ACC112 (cell line): Measurements from ENCODE around the gene NBPF11.
"Not testable (repeated sequence)": the region's sequence is repeated elsewhere in the genome, so short reads cannot be mapped to it uniquely, and the experiment has no call there.

ENCODE experiments used
- H2AFZ ChIP-seq: fragments of 200-600 bp; sonication (generic); one replicate; pipeline ENCODE4 v1.6.0; 2017; ENCODE audit warnings: antibody characterized with exemption, low read length; ENCODE audit not compliant: unreplicated experiment
- H3K27ac ChIP-seq: fragments of 200-600 bp; sonication (generic); 2 replicates; pipeline ENCODE4 v1.5.1; 2014; ENCODE audit warnings: low read depth, mild to moderate bottlenecking, antibody characterized with exemption, low read length, moderate library complexity
- H3K27me3 ChIP-seq: fragments of 200-600 bp; sonication (generic); 2 replicates; pipeline ENCODE4 v1.6.1; 2014; ENCODE audit warnings: mild to moderate bottlenecking, antibody characterized with exemption, low read length, moderate library complexity, mixed read lengths; ENCODE audit not compliant: insufficient read depth
- H3K36me3 ChIP-seq: fragments of 200-600 bp; sonication (generic); 2 replicates; pipeline ENCODE4 v1.6.1; 2016; ENCODE audit warnings: mild to moderate bottlenecking, antibody characterized with exemption, low read length, moderate library complexity, mixed read lengths; ENCODE audit not compliant: insufficient read depth
- H3K4me1 ChIP-seq: fragments of 200-600 bp; sonication (generic); one replicate; pipeline ENCODE4 v1.6.1; 2016; ENCODE audit warnings: low read length, mixed read lengths; ENCODE audit not compliant: insufficient read depth, unreplicated experiment, control insufficient read depth
- H3K4me3 ChIP-seq: fragments of 200-600 bp; sonication (generic); 2 replicates; pipeline ENCODE4 v1.5.1; 2014; ENCODE audit warnings: mild to moderate bottlenecking, low read depth, low read length
- H3K79me2 ChIP-seq: fragments of 200-600 bp; sonication (generic); one replicate; pipeline ENCODE4 v1.6.0; 2016; ENCODE audit warnings: low read length; ENCODE audit not compliant: control insufficient read depth, unreplicated experiment, insufficient read depth

Gene NBPF11

GRCh38 chr1:148149050-148149815 is 2.8 kb downstream of the NBPF11 start:
- H3K27me3 ChIP-seq, H3K27ac ChIP-seq, H3K4me1 ChIP-seq, H2AFZ ChIP-seq, H3K79me2 ChIP-seq, H3K36me3 ChIP-seq, H3K4me3 ChIP-seq: not testable (repeated sequence)

- H3K4me3 ChIP-seq = not testable (repeated sequence)
Observed at GRCh38 chr1:148147052-148147838, 4.8 kb downstream of the NBPF11 start.

GRCh38 chr1:148146191-148146997 is 5.7 kb downstream of the NBPF11 start:
- H3K27ac ChIP-seq, H3K79me2 ChIP-seq, H2AFZ ChIP-seq, H3K36me3 ChIP-seq, H3K4me3 ChIP-seq, H3K4me1 ChIP-seq, H3K27me3 ChIP-seq: not testable (repeated sequence)

More at GRCh38 chr1:148147052-148147838, 4.8 kb downstream of the NBPF11 start:
- H3K36me3 ChIP-seq, H2AFZ ChIP-seq, H3K79me2 ChIP-seq, H3K27ac ChIP-seq, H3K27me3 ChIP-seq, H3K4me1 ChIP-seq: not testable (repeated sequence)

- H3K27me3 ChIP-seq, H3K4me1 ChIP-seq, H3K4me3 ChIP-seq, H3K79me2 ChIP-seq, H3K36me3 ChIP-seq, H2AFZ ChIP-seq, H3K27ac ChIP-seq: not testable (repeated sequence)
Observed at GRCh38 chr1:148143223-148143622, 8.9 kb downstream of the NBPF11 start.

- H3K79me2 ChIP-seq, H3K4me3 ChIP-seq, H3K36me3 ChIP-seq, H3K4me1 ChIP-seq, H3K27ac ChIP-seq, H3K27me3 ChIP-seq, H2AFZ ChIP-seq: not testable (repeated sequence)
Observed at GRCh38 chr1:148141936-148142335, 10.1 kb downstream of the NBPF11 start.

- H3K4me1 ChIP-seq, H3K79me2 ChIP-seq, H3K4me3 ChIP-seq, H3K36me3 ChIP-seq, H3K27ac ChIP-seq, H2AFZ ChIP-seq, H3K27me3 ChIP-seq: not testable (repeated sequence)
Observed at GRCh38 chr1:148138606-148139005, 13.5 kb downstream of the NBPF11 start.

- H3K79me2 ChIP-seq, H3K36me3 ChIP-seq, H3K4me3 ChIP-seq, H3K27ac ChIP-seq, H3K27me3 ChIP-seq, H2AFZ ChIP-seq, H3K4me1 ChIP-seq: not testable (repeated sequence)
Observed at GRCh38 chr1:148122341-148122740, 29.7 kb downstream of the NBPF11 start.

GRCh38 chr1:148120395-148120794 is 31.7 kb downstream of the NBPF11 start:
- H3K27me3 ChIP-seq, H3K27ac ChIP-seq, H3K4me3 ChIP-seq, H3K79me2 ChIP-seq, H3K4me1 ChIP-seq, H3K36me3 ChIP-seq, H2AFZ ChIP-seq: not testable (repeated sequence)

GRCh38 chr1:148095732-148096131 is 56.3 kb downstream of the NBPF11 start:
- not testable (repeated sequence) for H3K27ac ChIP-seq, H3K4me3 ChIP-seq, H3K27me3 ChIP-seq, H2AFZ ChIP-seq, H3K79me2 ChIP-seq, H3K36me3 ChIP-seq, H3K4me1 ChIP-seq

GRCh38 chr1:148086196-148086595 is 65.9 kb downstream of the NBPF11 start:
- not testable (repeated sequence) for H3K4me1 ChIP-seq, H3K79me2 ChIP-seq, H3K4me3 ChIP-seq, H3K27me3 ChIP-seq, H2AFZ ChIP-seq, H3K36me3 ChIP-seq, H3K27ac ChIP-seq
